IMR-90 (cell line): ENCODE results near the gene PIGH. TPM values are rescaled to one million over a fixed set of nuclear protein-coding genes. Genes with fewer than 3 reads are reported as not detected.
"Not testable (repeated sequence)": the region's sequence is repeated elsewhere in the genome, so short reads cannot be mapped to it uniquely, and the experiment has no call there.

Experiments used
- ATAC-seq: fragments of 200-7000 bp; cut with Tn5 transposase; 2 replicates; pipeline ENCODE4 v1.9.1; 2020; ENCODE audit warnings: low read depth, mild to moderate bottlenecking, moderate library complexity
- BruUV-seq: library from RNA; stranded (reverse); fragments of 400-500 nt; replicated peaks from 2 replicates; lab custom pipeline; 2021; lab: Mats Ljungman, UMichigan
- CTCF ChIA-PET: fragments of 300-600 bp; formaldehyde crosslinking; extraction: SDS; loops from one replicate; lab custom pipeline; 2021; ENCODE audit warnings: antibody characterized with exemption; lab: Yijun Ruan, JAX
- POLR2A ChIA-PET: fragments of 300-600 bp; sonication (Branson Sonifier 250); formaldehyde crosslinking; loops from one replicate; lab custom pipeline; 2022; ENCODE audit warnings: antibody characterized with exemption; ENCODE audit not compliant: unreplicated experiment; lab: Charles Lee
- DNase-seq: peaks from one replicate; pipeline ENCODE4 v3.0.0; 2013
- H2AFZ ChIP-seq: replicated peaks from 2 replicates; pipeline ENCODE3; 2013; ENCODE audit warnings: low read length, mild to moderate bottlenecking; ENCODE audit not compliant: poor library complexity
- H2AK5ac ChIP-seq: 2 replicates; pipeline ENCODE4 v1.6.1; 2013; ENCODE audit warnings: low read depth, low read length, inconsistent platforms
- H2AK9ac ChIP-seq: replicated peaks from 2 replicates; pipeline ENCODE3; 2013; ENCODE audit warnings: mild to moderate bottlenecking, low read depth, low read length, moderate library complexity; ENCODE audit not compliant: poor library complexity
- H2BK120ac ChIP-seq: 2 replicates; pipeline ENCODE4 v1.6.1; 2013; ENCODE audit warnings: low read depth, low read length, inconsistent platforms
- H2BK15ac ChIP-seq: 3 replicates; pipeline ENCODE4 v1.6.1; 2013; ENCODE audit warnings: low read depth, low read length, inconsistent platforms
- H2BK20ac ChIP-seq: 2 replicates; pipeline ENCODE4 v1.6.1; 2013; ENCODE audit warnings: low read depth, mild to moderate bottlenecking, inconsistent platforms, low read length, moderate library complexity
- H2BK5ac ChIP-seq: 2 replicates; pipeline ENCODE4 v1.6.1; 2013; ENCODE audit warnings: mild to moderate bottlenecking, low read depth, low read length, inconsistent platforms; ENCODE audit not compliant: poor library complexity, severe bottlenecking
- H3K14ac ChIP-seq: replicated peaks from 2 replicates; pipeline ENCODE4 v1.6.1; 2013; ENCODE audit warnings: low read depth, low read length, inconsistent platforms
- H3K18ac ChIP-seq: 2 replicates; pipeline ENCODE4 v1.6.1; 2013; ENCODE audit warnings: low read depth, low read length, control low read depth
- H3K23ac ChIP-seq: 2 replicates; pipeline ENCODE4 v1.6.1; 2013; ENCODE audit warnings: low read depth, low read length, inconsistent platforms
- H3K27ac ChIP-seq: 2 replicates; pipeline ENCODE4 v1.5.1; 2013; ENCODE audit warnings: mild to moderate bottlenecking, control low read depth, low read length; ENCODE audit not compliant: insufficient read depth
- H3K27me3 ChIP-seq: 2 replicates; pipeline ENCODE4 v1.6.1; 2013; ENCODE audit warnings: low read length; ENCODE audit not compliant: control insufficient read depth, insufficient read depth
- H3K36me3 ChIP-seq: 2 replicates; pipeline ENCODE4 v1.6.1; 2013; ENCODE audit warnings: low read length, mixed read lengths; ENCODE audit not compliant: control insufficient read depth, insufficient read depth
- H3K4ac ChIP-seq: 2 replicates; pipeline ENCODE4 v1.6.1; 2013; ENCODE audit warnings: low read depth, low read length, inconsistent platforms
- H3K4me1 ChIP-seq: 2 replicates; pipeline ENCODE4 v1.6.1; 2013; ENCODE audit warnings: low read length, mixed read lengths; ENCODE audit not compliant: control insufficient read depth, insufficient read depth
- H3K4me2 ChIP-seq: 2 replicates; pipeline ENCODE4 v1.6.1; 2013; ENCODE audit warnings: low read depth, mild to moderate bottlenecking, control low read depth, low read length, moderate library complexity
- H3K4me3 ChIP-seq: 2 replicates; pipeline ENCODE4 v1.5.1; 2013; ENCODE audit warnings: low read depth, mild to moderate bottlenecking, control low read depth, low read length, moderate library complexity; ENCODE audit not compliant: insufficient read depth
- H3K56ac ChIP-seq: 2 replicates; pipeline ENCODE4 v1.6.1; 2013; ENCODE audit warnings: low read length, inconsistent platforms; ENCODE audit not compliant: insufficient read depth; ENCODE audit errors: extremely low read depth
- H3K79me1 ChIP-seq, 2 experiments: 2 replicates each; pipeline ENCODE4 v1.6.1; 2013; ENCODE audit warnings: low read length in 2 of 2, inconsistent platforms in 1 of 2, low read depth in 1 of 2
- H3K9ac ChIP-seq: 2 replicates; pipeline ENCODE4 v1.6.1; 2013; ENCODE audit warnings: low read depth, low read length, control low read depth
- H3K9me1 ChIP-seq: 2 replicates; pipeline ENCODE4 v1.6.1; 2013; ENCODE audit warnings: low read length, inconsistent platforms; ENCODE audit not compliant: insufficient read depth
- H3K9me3 ChIP-seq: 2 replicates; pipeline ENCODE4 v1.6.1; 2013; ENCODE audit warnings: low read length; ENCODE audit not compliant: control insufficient read depth, insufficient read depth
- H4K20me1 ChIP-seq: 2 replicates; pipeline ENCODE4 v1.6.1; 2013; ENCODE audit warnings: low read length, inconsistent platforms; ENCODE audit not compliant: insufficient read depth
- H4K5ac ChIP-seq: 2 replicates; pipeline ENCODE4 v1.6.1; 2013; ENCODE audit warnings: mild to moderate bottlenecking, low read depth, low read length, control low read depth
- H4K8ac ChIP-seq, 2 experiments: 2 replicates each; pipeline ENCODE4 v1.6.1; 2013; ENCODE audit warnings: low read depth in 2 of 2, low read length in 2 of 2, control low read depth in 1 of 2, inconsistent platforms in 1 of 2
- H4K91ac ChIP-seq: 2 replicates; pipeline ENCODE4 v1.6.1; 2013; ENCODE audit warnings: low read depth, low read length, inconsistent platforms; ENCODE audit not compliant: insufficient read depth
- BHLHE40 ChIP-seq: fragments of 150-350 bp; IDR thresholded peaks from 2 replicates; pipeline ENCODE4 v1.6.1; 2016; ENCODE audit warnings: mild to moderate bottlenecking, low read depth, low read length
- CEBPB ChIP-seq: IDR thresholded peaks from 2 replicates; pipeline ENCODE4 v1.6.1; 2012; ENCODE audit warnings: low read depth, low read length, improper control_type of control experiment
- FOS ChIP-seq: fragments of 150-350 bp; IDR thresholded peaks from 2 replicates; pipeline ENCODE4 v1.6.1; 2016; ENCODE audit warnings: low read depth, low read length
- MAZ ChIP-seq: IDR thresholded peaks from 2 replicates; pipeline ENCODE4 v1.6.1; 2012; ENCODE audit warnings: low read depth, mild to moderate bottlenecking, low read length, improper control_type of control experiment, moderate library complexity, borderline replicate concordance
- NFE2L2 ChIP-seq: fragments of 150-350 bp; IDR thresholded peaks from 2 replicates; pipeline ENCODE4 v1.6.1; 2016; ENCODE audit warnings: low read depth, mild to moderate bottlenecking, low read length
- WGBS, 2 experiments: methylation state at CpG; one replicate each; pipeline versions ENCODE4 v1.1.5 to v1.1.7; 2013; ENCODE audit warnings: missing lambda C conversion rate in 2 of 2; ENCODE audit not compliant: insufficient read length in 1 of 2; ENCODE audit errors: extremely low coverage in 2 of 2; 5-methylcytosine and 5-hydroxymethylcytosine counted together
- dilution Hi-C: fragments of 300-500 bp; cut with HindIII; formaldehyde crosslinking; loops from one replicate; pipeline ENCODE4 v1.14.3; 2018; ENCODE audit warnings: low sequenced_read_pairs; ENCODE audit not compliant: unreplicated experiment
- in situ Hi-C: fragments of 300-500 bp; cut with MboI; formaldehyde crosslinking; loops from 3 replicates; pipeline ENCODE4 v1.14.3; 2019; ENCODE audit warnings: low sequenced_read_pairs, inconsistent platforms, mixed read lengths
- intact Hi-C: fragments of 100-400 bp; cut with micrococcal nuclease; formaldehyde crosslinking; loops from 2 replicates; pipeline ENCODE4 v1.10.0; 2022
- polyA plus RNA-seq, 3 experiments: library from polyadenylated mRNA; depleted of rRNA; stranded (reverse); fragments of >200 nt; gene quantifications; 2 replicates each; pipeline ENCODE4 v1.2.3, GENCODE V29; 2012; ENCODE audit warnings: low replicate concordance in 1 of 3
- total RNA-seq: library from RNA; depleted of rRNA; stranded (reverse); fragments of >200 nt; gene quantifications from 2 replicates; pipeline ENCODE4 v1.2.3, GENCODE V29; 2012
- TF ChIP-seq, protein P1 (sequence below): conservative IDR thresholded peaks from 2 replicates; pipeline ENCODE4 v1.5.1; 2012; ENCODE audit warnings: mild to moderate bottlenecking, low read depth, low read length, improper control_type of control experiment

PIGH gene
- total and polyA plus RNA-seq, 2 of the 4 experiments (the other 2 are of a cell fraction), result 7.9 to 13.5 TPM

DNA sequence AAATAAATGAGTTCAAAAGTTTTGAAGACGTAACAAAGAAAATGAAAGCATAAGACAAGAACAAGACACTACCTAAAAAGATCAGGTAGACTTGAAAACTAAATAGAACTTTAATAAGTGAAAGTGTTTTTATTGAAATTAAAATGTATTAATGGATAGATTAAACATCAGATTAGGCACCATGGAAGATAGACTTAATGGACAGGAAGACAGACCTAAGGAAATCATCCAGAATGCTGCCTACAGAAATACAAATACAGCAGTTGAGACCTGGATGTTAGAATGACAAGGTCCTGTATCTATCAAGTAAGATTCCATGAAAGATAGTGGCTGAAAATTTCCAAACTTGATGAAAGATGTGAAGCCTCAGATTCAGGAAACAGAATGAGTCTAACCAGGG is 55.5 kb downstream of the PIGH start:
- Histone ChIP-seq H3K4ac (no peak overlapping the region), H3K27me3 (peaks cover 30% of the 10 kb centered on the region), H4K91ac (no peak overlapping the region), H3K27ac (no peak overlapping the region), H2BK5ac (no peak overlapping the region), H3K18ac (no peak overlapping the region), H3K23ac (no peak overlapping the region), H3K79me1 (no peaks in the 10 kb centered on the region), H2BK15ac (no peak overlapping the region), H2AK5ac (no peak overlapping the region), H4K20me1 (no peaks in the 10 kb centered on the region), H3K9ac (no peak overlapping the region), H3K4me2 (no peak overlapping the region), H3K4me3 (no peak overlapping the region), H4K8ac (no peak overlapping the region), H3K9me3 (peaks cover 4% of the 10 kb centered on the region; the same call in 1 of the 2 replicates), H4K5ac (no peak overlapping the region), H2BK120ac (no peak overlapping the region), H2AFZ (no peak overlapping the region), H3K9me1 (0 out of 2 replicates have a peak, but pooled peaks cover 3% of the 10 kb centered on the region), H3K4me1 (no peaks in the 10 kb centered on the region), H3K36me3 (no peaks in the 10 kb centered on the region), H3K56ac (no peak overlapping the region), H2AK9ac (no peak overlapping the region), H2BK20ac (no peak overlapping the region), H3K14ac (no peak overlapping the region)
- TF ChIP-seq CEBPB (no peak), MAZ (no peak), FOS (no peak), NFE2L2 (no peak), BHLHE40 (no peak)
- TF ChIP-seq, protein P1, sequence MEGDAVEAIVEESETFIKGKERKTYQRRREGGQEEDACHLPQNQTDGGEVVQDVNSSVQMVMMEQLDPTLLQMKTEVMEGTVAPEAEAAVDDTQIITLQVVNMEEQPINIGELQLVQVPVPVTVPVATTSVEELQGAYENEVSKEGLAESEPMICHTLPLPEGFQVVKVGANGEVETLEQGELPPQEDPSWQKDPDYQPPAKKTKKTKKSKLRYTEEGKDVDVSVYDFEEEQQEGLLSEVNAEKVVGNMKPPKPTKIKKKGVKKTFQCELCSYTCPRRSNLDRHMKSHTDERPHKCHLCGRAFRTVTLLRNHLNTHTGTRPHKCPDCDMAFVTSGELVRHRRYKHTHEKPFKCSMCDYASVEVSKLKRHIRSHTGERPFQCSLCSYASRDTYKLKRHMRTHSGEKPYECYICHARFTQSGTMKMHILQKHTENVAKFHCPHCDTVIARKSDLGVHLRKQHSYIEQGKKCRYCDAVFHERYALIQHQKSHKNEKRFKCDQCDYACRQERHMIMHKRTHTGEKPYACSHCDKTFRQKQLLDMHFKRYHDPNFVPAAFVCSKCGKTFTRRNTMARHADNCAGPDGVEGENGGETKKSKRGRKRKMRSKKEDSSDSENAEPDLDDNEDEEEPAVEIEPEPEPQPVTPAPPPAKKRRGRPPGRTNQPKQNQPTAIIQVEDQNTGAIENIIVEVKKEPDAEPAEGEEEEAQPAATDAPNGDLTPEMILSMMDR, result no peak
- dilution Hi-C loops (no loop called here), in situ Hi-C loops (no loop called here), intact Hi-C loops (no loop called here)
- POLR2A ChIA-PET, result no interaction called here
- DNase-seq (no peak), ATAC-seq (no peak)
- CTCF ChIA-PET, result interaction anchor here (1.6 kb wide), 1 partner anchor 18 kb away, joined by 6 read pairs; no protein-coding TSS in a partner anchor
- BruUV-seq, result no TSS peak
- WGBS, 2 experiments, result no CpG with 5 or more reads among the region's 1 CpG

DNA sequence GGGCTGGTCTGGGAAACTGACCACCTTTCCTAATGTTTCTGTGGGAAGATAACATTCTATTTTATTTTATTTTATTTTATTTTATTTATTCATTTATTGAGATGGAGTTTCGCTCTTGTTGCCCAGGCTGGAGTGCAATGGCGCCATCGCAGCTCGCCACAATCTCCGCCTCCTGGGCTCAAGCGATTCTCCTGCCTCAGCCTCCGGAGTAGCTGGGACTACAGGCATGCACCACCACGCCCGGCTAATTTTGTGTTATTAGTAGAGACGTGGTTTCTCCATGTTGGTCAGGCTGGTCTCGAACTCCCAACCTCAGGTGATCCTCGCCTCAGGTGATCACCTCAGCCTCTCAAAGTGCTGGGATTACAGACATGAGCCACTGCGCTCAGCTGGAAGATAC is 57.4 kb downstream of the PIGH start:
- H4K20me1 ChIP-seq, H3K9me3 ChIP-seq, H3K18ac ChIP-seq, H4K91ac ChIP-seq, H2BK5ac ChIP-seq, H3K23ac ChIP-seq, H3K56ac ChIP-seq, H4K5ac ChIP-seq, H2AFZ ChIP-seq, dilution Hi-C loops, H2BK20ac ChIP-seq, H3K27ac ChIP-seq, H3K9ac ChIP-seq, H2BK120ac ChIP-seq, in situ Hi-C loops, H4K8ac ChIP-seq, H3K14ac ChIP-seq, H2AK9ac ChIP-seq, BruUV-seq, H3K4me2 ChIP-seq, H2AK5ac ChIP-seq, H3K4ac ChIP-seq, H3K9me1 ChIP-seq, H3K36me3 ChIP-seq, POLR2A ChIA-PET, H3K79me1 ChIP-seq, intact Hi-C loops, H2BK15ac ChIP-seq, H3K4me3 ChIP-seq, H3K4me1 ChIP-seq, DNase-seq, ATAC-seq: not testable (repeated sequence)
- CTCF ChIA-PET, result interaction anchor here (2.1 kb wide), 1 partner anchor 15 kb away, joined by 6 read pairs; no protein-coding TSS in a partner anchor
- H3K27me3 ChIP-seq, result peaks cover 33% of the 10 kb centered on the region
- WGBS, 2 experiments, result 93% methylated on average over 6 of the region's 13 CpGs; no CpG with 5 or more reads in 1 of the 2 experiments
